Heart left ventricle (tissue), 16 donors: ENCODE data around the gene HOXA2. TPM values are rescaled to one million over a fixed set of nuclear protein-coding genes. Genes with fewer than 3 reads are reported as not detected.

Source experiments
- ATAC-seq, 4 donors: fragments of 200-7000 bp; cut with Tn5 transposase; one replicate each; pipeline ENCODE4 v1.9.1; 2020 to 2022; ENCODE audit warnings: moderate library complexity in 4 of 4, mild to moderate bottlenecking in 3 of 4, moderate number of reproducible peaks in 1 of 4
- DNase-seq, 5 donors: peaks; one replicate each; pipeline ENCODE4 v3.0.0-alpha.2; 2020
- H3K27ac ChIP-seq, 12 donors: fragments of 200-600 bp; sonication (generic) in 4 of 12; one replicate each; pipeline versions ENCODE4 v1.5.0 to v1.8.0; 2016 to 2022; ENCODE audit warnings: mild to moderate bottlenecking in 2 of 12
- H3K27me3 ChIP-seq, 9 donors: fragments of 200-600 bp; sonication (generic) in 2 of 9; one replicate each; pipeline versions ENCODE4 v1.5.1 to v1.8.0; 2016 to 2022; ENCODE audit warnings: mild to moderate bottlenecking in 3 of 9
- H3K36me3 ChIP-seq, 9 donors: fragments of 200-600 bp; sonication (generic) in 2 of 9; one replicate each; pipeline versions ENCODE4 v1.5.0 to v1.8.0; 2018 to 2022; ENCODE audit warnings: mild to moderate bottlenecking in 2 of 9
- H3K4me1 ChIP-seq, 12 donors: fragments of 200-600 bp; sonication (generic) in 4 of 12; one replicate each; pipeline versions ENCODE4 v1.5.0 to v1.8.0; 2016 to 2022; ENCODE audit warnings: mild to moderate bottlenecking in 3 of 12
- H3K4me3 ChIP-seq, 12 donors: fragments of 200-600 bp; sonication (generic) in 4 of 12; one replicate each; pipeline versions ENCODE4 v1.5.0 to v1.8.0; 2017 to 2022; ENCODE audit warnings: mild to moderate bottlenecking in 9 of 12, moderate library complexity in 4 of 12
- H3K9me3 ChIP-seq, 12 donors: fragments of 200-600 bp; sonication (generic) in 4 of 12; one replicate each; pipeline versions ENCODE4 v1.5.0 to v1.8.0; 2016 to 2022; ENCODE audit warnings: mild to moderate bottlenecking in 1 of 12
- POLR2A ChIP-seq, 2 donors: fragments of 450-650 bp; IDR thresholded peaks; one replicate each; pipeline ENCODE4 v1.6.1; 2017; ENCODE audit warnings: antibody characterized with exemption in 2 of 2, mild to moderate bottlenecking in 2 of 2, moderate library complexity in 2 of 2
- WGBS, 4 donors: extraction: QIAGEN DNeasy Blood & Tissue Kit in 2 of 4; methylation state at CpG; one replicate each; pipeline versions ENCODE4 v1.1.5 to v1.1.7; 2013 to 2018; 5-methylcytosine and 5-hydroxymethylcytosine counted together
- intact Hi-C, 10 donors: fragments of 100-400 bp; cut with DNase I; formaldehyde crosslinking; loops; one replicate each; pipeline versions ENCODE4 v1.11.1 to v1.14.2; 2022
- polyA plus RNA-seq, 2 donors: library from polyadenylated mRNA; stranded (reverse); fragments of 200-250 nt; gene quantifications; one replicate each; pipeline ENCODE4 v1.2.3, GENCODE V29; 2013
- total RNA-seq, 9 donors: library from RNA; depleted of rRNA in 2 of 9; stranded (reverse); fragments of >200 nt in 2 of 9; fragmentation: NEBNext Ultra II Directional in 3 of 9; extraction: Animal tissue kit (Norgen Biotek cat#: 25700) in 3 of 9; gene quantifications; one replicate each; pipeline versions ENCODE4 v1.1.0 to v1.2.4, GENCODE V29; 2016 to 2023
- TF ChIP-seq, protein P1 (sequence below), 12 donors: fragments of 200-600 bp; sonication (generic) in 4 of 12; IDR thresholded peaks; one replicate each; pipeline versions ENCODE4 v1.5.0 to v1.8.0; 2018 to 2022; ENCODE audit warnings: antibody characterized with exemption in 12 of 12, mild to moderate bottlenecking in 5 of 12
- donor health status: ischemic (EF 13 %, LVEDD 7.1; RV severe dilation, severe dysfunction).
- donor health status: healthy with polysubstance abuse.
- donor health status: DM: no; HTN: yes; CAD: no.
- donor health status: DM: no; HTN: no; CAD: no.
- donor health status: ischemic (EF 25% LVEDD 6.9; RV normal size, moderate dysfunction).
- donor health status: ischemic (EF 25% LVEDD 5.7; RV mildly dilated, moderate dysfunction).
- donor health status: healthy.
- donor health status: DM: yes; HTN: yes; CAD: no.
- donor health status: ischemic (EF 35%, LVEDD 5.7; RV mildly dilated, moderate dysfunction).
- donor health status: nonischemic (EF 11% LVEDD 7.7; RV severe dilation, severe dysfunction).
- donor health status: DM: yes; HTN: yes; CAD: no.
- donor health status: PGD.
- donor health status: ischemic (EF 29% LVEDD 5.4; RV normal size, mild dysfunction).
- donor health status: nonischemic (EF 23%, LVEDD 6.1; RV moderate dilation, normal function).

Gene HOXA2
- total and polyA plus RNA-seq, 11 donors: 0.03 to 0.57 (median 0.14) TPM; not detected in 8

GRCh38 chr7:27113991-27114769, 11.7 kb upstream of the HOXA2 start:
- peaks cover 54 to 99% (median 87%) of the 10 kb centered on the region in 9 donors for H3K27me3 ChIP-seq
- H3K36me3 ChIP-seq: no peaks in the 10 kb centered on the region
- no peak for ATAC-seq
- H3K4me3 ChIP-seq: peak overlapping the region in 11 of 12 donors; percentile 17 to 61 (median 42)
- WGBS, 4 donors: 8 to 26% (median 16%) methylated on average over 15 to 26 of the region's 26 CpGs
- intact Hi-C loops: no loop called here
- no peaks in the 10 kb centered on the region for H3K9me3 ChIP-seq
- H3K27ac ChIP-seq: peak overlapping the region in 8 of 12 donors; percentile 52 to 93 (median 74)
- no peak for DNase-seq
- TF ChIP-seq POLR2A (IDR thresholded peaks at IDR 0.05): no peak
- H3K4me1 ChIP-seq: peaks cover 0 to 29% (median 4%) of the 10 kb centered on the region in 12 donors

DNA sequence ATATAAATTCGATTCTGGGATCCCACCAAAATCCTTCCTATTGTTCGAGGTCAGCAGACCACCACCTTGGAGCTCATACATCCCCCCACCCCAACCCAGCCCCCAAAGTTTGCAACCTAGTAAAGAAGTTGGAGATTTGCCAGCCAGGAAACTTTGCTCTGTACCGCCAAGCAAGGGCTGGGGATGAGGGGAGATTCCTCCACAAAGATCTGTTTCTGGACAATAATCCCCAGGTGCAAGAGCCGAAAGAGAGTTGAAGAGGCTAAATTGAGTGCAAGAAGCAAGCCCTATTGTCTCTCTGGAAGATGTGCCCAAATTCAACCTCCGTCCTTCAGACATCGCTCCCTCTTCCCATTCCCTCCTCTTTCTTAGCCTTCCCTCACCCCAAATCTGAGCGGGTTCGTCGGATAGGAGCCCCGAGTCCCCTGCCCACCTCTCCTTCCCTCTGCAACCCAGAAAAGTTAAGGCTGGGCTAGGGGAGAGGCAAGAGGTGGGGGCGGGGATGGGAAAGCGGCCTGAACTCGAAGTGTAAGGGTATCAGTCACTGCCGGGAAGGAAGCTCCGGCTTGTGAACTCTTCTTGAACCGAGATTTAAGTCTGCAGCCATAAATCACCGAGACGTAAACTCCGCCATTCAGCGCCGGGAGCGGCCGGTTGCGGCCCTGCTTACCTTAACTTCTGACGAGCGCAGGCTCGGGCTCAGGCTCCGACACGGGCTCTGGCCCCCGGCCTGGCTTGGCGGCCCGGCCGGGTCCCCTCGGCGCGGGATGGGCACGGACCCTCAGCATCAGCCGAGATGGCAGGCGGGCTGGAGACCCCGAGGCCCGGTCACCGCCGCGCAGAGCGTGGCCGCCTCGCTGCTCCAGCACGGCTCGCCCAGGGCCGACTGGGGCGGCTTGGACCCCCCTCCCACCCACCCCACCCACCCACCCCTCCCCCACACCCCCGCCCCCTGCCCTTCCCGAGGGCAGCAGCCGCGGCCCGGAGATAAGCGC, 10.8 kb upstream of the HOXA2 start:
- Histone ChIP-seq H3K9me3 (no peaks in the 10 kb centered on the region), H3K36me3 (no peaks in the 10 kb centered on the region), H3K4me3 (peak overlapping the region; percentile 10 to 61 (median 40)), H3K27ac (peak overlapping the region in 10 of 12 donors; percentile 43 to 93 (median 67)), H3K4me1 (peaks cover 0 to 35% (median 5%) of the 10 kb centered on the region in 12 donors), H3K27me3 (peaks cover 58 to 99% (median 89%) of the 10 kb centered on the region in 9 donors)
- intact Hi-C loops: no loop called here
- ATAC-seq: peak in 1 of 4 donors; percentile 24
- no peak for DNase-seq
- TF ChIP-seq, protein P1, sequence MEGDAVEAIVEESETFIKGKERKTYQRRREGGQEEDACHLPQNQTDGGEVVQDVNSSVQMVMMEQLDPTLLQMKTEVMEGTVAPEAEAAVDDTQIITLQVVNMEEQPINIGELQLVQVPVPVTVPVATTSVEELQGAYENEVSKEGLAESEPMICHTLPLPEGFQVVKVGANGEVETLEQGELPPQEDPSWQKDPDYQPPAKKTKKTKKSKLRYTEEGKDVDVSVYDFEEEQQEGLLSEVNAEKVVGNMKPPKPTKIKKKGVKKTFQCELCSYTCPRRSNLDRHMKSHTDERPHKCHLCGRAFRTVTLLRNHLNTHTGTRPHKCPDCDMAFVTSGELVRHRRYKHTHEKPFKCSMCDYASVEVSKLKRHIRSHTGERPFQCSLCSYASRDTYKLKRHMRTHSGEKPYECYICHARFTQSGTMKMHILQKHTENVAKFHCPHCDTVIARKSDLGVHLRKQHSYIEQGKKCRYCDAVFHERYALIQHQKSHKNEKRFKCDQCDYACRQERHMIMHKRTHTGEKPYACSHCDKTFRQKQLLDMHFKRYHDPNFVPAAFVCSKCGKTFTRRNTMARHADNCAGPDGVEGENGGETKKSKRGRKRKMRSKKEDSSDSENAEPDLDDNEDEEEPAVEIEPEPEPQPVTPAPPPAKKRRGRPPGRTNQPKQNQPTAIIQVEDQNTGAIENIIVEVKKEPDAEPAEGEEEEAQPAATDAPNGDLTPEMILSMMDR (IDR thresholded peaks at IDR 0.05): no peak
- peak in 1 of 2 donors; percentile 36 for TF ChIP-seq POLR2A (IDR thresholded peaks at IDR 0.05)
- 7 to 14% (median 9%) methylated on average over 30 to 57 of the region's 57 CpGs for WGBS, 4 donors

GRCh38 chr7:27112361-27112760, 9.9 kb upstream of the HOXA2 start:
- H3K27ac ChIP-seq: peak overlapping the region in 5 of 12 donors; percentile 70 to 93 (median 81)
- WGBS, 4 donors: 17 to 26% (median 25%) methylated on average over 4 of the region's 4 CpGs
- ATAC-seq (no peak), DNase-seq (no peak)
- TF ChIP-seq, protein P1 (IDR thresholded peaks at IDR 0.05): no peak
- TF ChIP-seq POLR2A (IDR thresholded peaks at IDR 0.05): no peak
- H3K36me3 ChIP-seq: no peaks in the 10 kb centered on the region
- peaks cover 0 to 40% (median 5%) of the 10 kb centered on the region in 12 donors for H3K4me1 ChIP-seq
- intact Hi-C loops: no loop called here
- peak overlapping the region in 2 of 12 donors; percentile 46 to 61 for H3K4me3 ChIP-seq
- H3K27me3 ChIP-seq: peaks cover 59 to 99% (median 89%) of the 10 kb centered on the region in 9 donors
- H3K9me3 ChIP-seq: no peaks in the 10 kb centered on the region

GRCh38 chr7:27111751-27112277, 9.3 kb upstream of the HOXA2 start:
- ATAC-seq (no peak), DNase-seq (no peak)
- 11 to 14% (median 12%) methylated on average over 4 of the region's 4 CpGs for WGBS, 4 donors
- Histone ChIP-seq H3K9me3 (no peaks in the 10 kb centered on the region), H3K36me3 (no peaks in the 10 kb centered on the region), H3K27ac (peak overlapping the region in 4 of 12 donors; percentile 20 to 93 (median 46)), H3K27me3 (peaks cover 60 to 99% (median 89%) of the 10 kb centered on the region in 9 donors), H3K4me1 (peaks cover 0 to 41% (median 5%) of the 10 kb centered on the region in 12 donors), H3K4me3 (no peak overlapping the region)
- TF ChIP-seq, protein P1 (IDR thresholded peaks at IDR 0.05): no peak
- no peak for TF ChIP-seq POLR2A (IDR thresholded peaks at IDR 0.05)
- intact Hi-C loops: no loop called here
